GM23248 (cell line): ENCODE measurements around the gene IQSEC3.

Source experiments
- EZH2 ChIP-seq: fragments of 200-600 bp; sonication (generic); IDR thresholded peaks from 2 replicates; pipeline ENCODE4 v1.6.1; 2018; ENCODE audit warnings: antibody characterized with exemption, mild to moderate bottlenecking; ENCODE audit not compliant: insufficient read depth, poor library complexity, severe bottlenecking
- EZH2phosphoT487 ChIP-seq: fragments of 200-600 bp; sonication (generic); IDR thresholded peaks from 2 replicates; pipeline ENCODE4 v1.6.1; 2018; ENCODE audit warnings: antibody characterized with exemption, moderate library complexity, mild to moderate bottlenecking, low read depth; ENCODE audit not compliant: insufficient read depth

DNA sequence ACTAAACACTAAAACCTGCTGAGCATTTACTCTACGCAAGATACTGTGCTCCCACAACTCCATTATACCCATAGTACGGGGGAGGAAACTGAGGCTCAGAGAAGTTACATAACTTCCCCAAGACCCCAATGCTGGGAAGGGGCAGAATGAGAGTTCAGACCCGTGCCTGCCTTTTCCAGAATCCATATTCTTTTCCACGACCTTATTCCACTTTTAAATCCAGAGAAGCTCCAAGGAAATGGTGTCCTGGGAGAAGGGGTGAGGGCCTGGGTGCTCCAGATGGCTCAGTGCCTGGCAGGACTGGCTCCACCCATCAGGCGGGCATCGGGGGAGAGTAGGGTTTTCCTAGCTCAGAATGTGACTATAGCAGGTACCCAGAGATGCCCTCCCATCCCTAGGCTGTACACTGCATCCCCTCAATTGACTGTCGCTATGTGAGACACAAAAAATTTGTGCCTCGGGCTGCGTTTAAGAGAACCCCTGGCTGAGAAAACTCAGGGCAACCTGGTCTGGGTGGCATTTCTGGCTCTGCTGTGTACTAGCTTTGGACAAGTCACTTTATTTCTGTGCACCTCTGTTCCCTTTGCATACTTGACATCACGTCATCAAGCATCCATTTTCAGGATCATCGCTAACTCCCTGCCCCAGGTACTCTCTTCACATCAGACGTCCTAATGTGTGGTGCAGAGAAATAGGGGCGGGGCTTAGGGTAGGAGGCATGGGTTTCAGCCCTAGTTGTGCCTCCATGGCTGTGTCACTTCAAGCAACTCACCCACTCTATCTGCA, 11.6 kb upstream of the IQSEC3 start:
- TF ChIP-seq EZH2phosphoT487: no peak
- TF ChIP-seq EZH2: no peak
